K562 (cell line): ENCODE data around the gene NEDD4L. TPM values are rescaled to one million over a fixed set of nuclear protein-coding genes. Genes with fewer than 3 reads are reported as not detected.

Source experiments
- ATAC-seq: fragments of 200-7000 bp; cut with Tn5 transposase; 3 replicates; pipeline ENCODE4 v1.9.1; 2020; ENCODE audit warnings: moderate library complexity
- BruUV-seq: library from RNA; stranded (reverse); fragments of 400-500 nt; replicated peaks from 2 replicates; lab custom pipeline; 2021; lab: Mats Ljungman, UMichigan
- CTCF ChIA-PET: fragments of 300-600 bp; formaldehyde crosslinking; extraction: SDS; loops from one replicate; lab custom pipeline; 2021; ENCODE audit warnings: low intra/inter-chr PET ratio; lab: Yijun Ruan, JAX
- POLR2A ChIA-PET: fragments of 300-600, 350-650 bp; sonication (Branson Sonifier 250); formaldehyde crosslinking; extraction: SDS; loops from one replicate; lab custom pipeline; 2021; ENCODE audit warnings: antibody characterized with exemption, inconsistent platforms; lab: Yijun Ruan, JAX
- DNase-seq, 4 experiments: peaks; one replicate each; pipeline versions ENCODE4 v3.0.0 to v3.0.0-alpha.2; 2011 to 2018; ENCODE audit warnings: low spot score in 3 of 4, mixed read lengths in 3 of 4; ENCODE audit errors: extremely low read depth in 1 of 4
- FAIRE-seq: peaks from 2 replicates; lab custom pipeline; 2011; peaks lifted over from hg19 to GRCh38; lab: Jason Lieb, UNC
- H2AFZ ChIP-seq: 2 replicates; pipeline ENCODE4 v1.6.0; 2011; ENCODE audit warnings: low read depth, low read length, control low read depth, inconsistent platforms
- H3K27ac ChIP-seq: fragments of 200-600 bp; 3 replicates; pipeline ENCODE4 v1.8.0; 2011; ENCODE audit warnings: low read depth, mild to moderate bottlenecking, control low read depth, inconsistent platforms, low read length, moderate library complexity, mixed read lengths; ENCODE audit errors: extremely low read depth
- H3K27me3 ChIP-seq, 2 experiments: fragments of 300-600 bp in 1 of 2; 2 replicates in 1 of 2; 3 replicates in 1 of 2; pipeline versions ENCODE4 v1.6.0 to v1.8.0; 2011; ENCODE audit warnings: inconsistent platforms in 2 of 2, low read length in 2 of 2, mild to moderate bottlenecking in 1 of 2, mixed read lengths in 1 of 2, moderate library complexity in 1 of 2; ENCODE audit not compliant: control insufficient read depth in 2 of 2, insufficient read depth in 2 of 2
- H3K36me3 ChIP-seq: fragments of 300-600 bp; 3 replicates; pipeline ENCODE4 v1.8.0; 2011; ENCODE audit warnings: mild to moderate bottlenecking, low read length, inconsistent platforms; ENCODE audit not compliant: control insufficient read depth, insufficient read depth
- H3K4me1 ChIP-seq, 2 experiments: fragments of 200-600 bp in 1 of 2; replicated peaks in 1 of 2; 2 replicates in 1 of 2; 3 replicates in 1 of 2; pipeline versions ENCODE4 v1.5.1 to v1.8.0; 2011; ENCODE audit warnings: inconsistent platforms in 2 of 2, low read length in 2 of 2, mild to moderate bottlenecking in 1 of 2, mixed read lengths in 1 of 2, moderate library complexity in 1 of 2; ENCODE audit not compliant: control insufficient read depth in 2 of 2, insufficient read depth in 2 of 2
- H3K4me2 ChIP-seq: 2 replicates; pipeline ENCODE4 v1.6.1; 2011; ENCODE audit warnings: low read length, control low read depth, inconsistent platforms, mixed read lengths; ENCODE audit not compliant: insufficient read depth
- H3K4me3 ChIP-seq: fragments of 200-600 bp; sonication (generic), shearing (Covaris generic); 2 replicates; pipeline ENCODE4 v1.5.1; 2016; ENCODE audit warnings: control low read depth, inconsistent platforms
- H3K79me2 ChIP-seq: fragments of 200-600 bp; 3 replicates; pipeline ENCODE4 v1.8.0; 2011; ENCODE audit warnings: low read length, inconsistent platforms; ENCODE audit not compliant: control insufficient read depth, insufficient read depth
- H3K9ac ChIP-seq, 2 experiments: 2 replicates each; pipeline versions ENCODE4 v1.6.0 to v1.6.1; 2011; ENCODE audit warnings: low read depth in 2 of 2, low read length in 2 of 2, control low read depth in 1 of 2, inconsistent platforms in 1 of 2, mild to moderate bottlenecking in 1 of 2, mixed read lengths in 1 of 2; ENCODE audit not compliant: insufficient read depth in 1 of 2
- H3K9me1 ChIP-seq: one replicate; pipeline ENCODE4 v1.6.0; 2011; ENCODE audit warnings: inconsistent platforms, mild to moderate bottlenecking, low read length, moderate library complexity; ENCODE audit not compliant: control insufficient read depth, insufficient read depth
- H3K9me3 ChIP-seq: replicated peaks from 2 replicates; pipeline ENCODE4 v1.5.1; 2011; ENCODE audit warnings: low read depth, low read length, inconsistent platforms; ENCODE audit not compliant: control insufficient read depth, insufficient read depth
- H4K20me1 ChIP-seq: replicated peaks from 2 replicates; pipeline ENCODE4 v1.6.1; 2011; ENCODE audit warnings: low read length, inconsistent platforms, mixed read lengths; ENCODE audit not compliant: control insufficient read depth, insufficient read depth
- CCNT2 ChIP-seq: IDR thresholded peaks from 2 replicates; pipeline ENCODE4 v1.6.1; 2011; ENCODE audit warnings: borderline replicate concordance, low read depth, mild to moderate bottlenecking, moderate library complexity, mixed read lengths, low read length; ENCODE audit not compliant: insufficient read length; ENCODE audit errors: extremely low read depth
- FOSL1 ChIP-seq: fragments of 200-800 bp; sonication (Bioruptor generic); conservative IDR thresholded peaks from 2 replicates; pipeline ENCODE4 v1.6.1; 2016; ENCODE audit warnings: missing genetic modification characterization, missing compliant biosample characterization
- GABPA ChIP-seq: fragments of 200-800 bp; sonication (Bioruptor generic); conservative IDR thresholded peaks from 2 replicates; pipeline ENCODE4 v1.6.1; 2016; ENCODE audit warnings: low read depth, missing genetic modification characterization, missing compliant biosample characterization
- GABPB1 ChIP-seq: sonication (generic); formaldehyde crosslinking; IDR thresholded peaks from 2 replicates; pipeline ENCODE4 v1.8.0; 2022; ENCODE audit warnings: mild to moderate bottlenecking, missing genetic modification reagents
- MAZ ChIP-seq, 2 experiments: fragments of 450-650 bp in 1 of 2; sonication (generic) in 1 of 2; formaldehyde crosslinking; IDR thresholded peaks in 1 of 2; conservative IDR thresholded peaks in 1 of 2; 2 replicates each; pipeline versions ENCODE4 v1.4.0 to v1.5.0; 2020; ENCODE audit warnings: mild to moderate bottlenecking in 1 of 2, missing genetic modification reagents in 1 of 2
- NONO ChIP-seq, 2 experiments: fragments of 200-400 bp in 1 of 2; fragments of 450-650 bp in 1 of 2; formaldehyde crosslinking in 1 of 2; IDR thresholded peaks; 2 replicates each; pipeline ENCODE4 v1.6.1; 2017; ENCODE audit warnings: low read depth in 2 of 2, mild to moderate bottlenecking in 2 of 2, moderate library complexity in 2 of 2, low read length in 1 of 2
- SIN3A ChIP-seq, 2 experiments: fragments of 150-350 bp in 1 of 2; IDR thresholded peaks; 2 replicates each; pipeline ENCODE4 v1.6.1; 2011 to 2016; ENCODE audit warnings: borderline replicate concordance in 2 of 2, low read depth in 2 of 2, low read length in 2 of 2, mild to moderate bottlenecking in 2 of 2, moderate library complexity in 2 of 2; ENCODE audit not compliant: control insufficient read depth in 1 of 2
- SNRNP70 ChIP-seq: fragments of 200-400 bp; formaldehyde crosslinking; optimal IDR thresholded peaks from 2 replicates; pipeline ENCODE3; 2017; ENCODE audit warnings: low read depth, low read length
- ZBTB8A ChIP-seq: fragments of 450-650 bp; IDR thresholded peaks from 2 replicates; pipeline ENCODE4 v1.6.1; 2018; ENCODE audit warnings: mild to moderate bottlenecking, moderate library complexity; ENCODE audit not compliant: partially characterized antibody
- ZNF12 ChIP-seq: sonication (generic); formaldehyde crosslinking; IDR thresholded peaks from 2 replicates; pipeline ENCODE4 v1.4.0; 2020; ENCODE audit warnings: mild to moderate bottlenecking, missing genetic modification reagents
- ZNF778 ChIP-seq: fragments of 450-650 bp; formaldehyde crosslinking; IDR thresholded peaks from 2 replicates; pipeline ENCODE4 v1.4.0; 2020; ENCODE audit warnings: mild to moderate bottlenecking, moderate library complexity
- ZZZ3 ChIP-seq: fragments of 450-650 bp; IDR thresholded peaks from 2 replicates; pipeline ENCODE4 v1.6.1; 2016; ENCODE audit warnings: antibody characterized with exemption, mild to moderate bottlenecking, moderate library complexity
- WGBS: fragments of 100-300 bp; shearing (Covaris generic); methylation state at CpG from one replicate; pipeline ENCODE4 v1.1.6; 2016; ENCODE audit warnings: low coverage, mixed read lengths; ENCODE audit not compliant: insufficient coverage; ENCODE audit errors: missing lambda C conversion rate; 5-methylcytosine and 5-hydroxymethylcytosine counted together
- in situ Hi-C: fragments of 300-500 bp; cut with MboI; formaldehyde crosslinking; loops from 4 replicates; pipeline ENCODE4 v1.15.0; 2018; ENCODE audit warnings: inconsistent platforms, mixed read lengths
- intact Hi-C: fragments of 100-400 bp; cut with micrococcal nuclease; formaldehyde crosslinking; loops from 2 replicates; pipeline ENCODE4 v1.14.2; 2022
- polyA plus RNA-seq, 8 experiments: library from polyadenylated mRNA; depleted of rRNA in 4 of 8; stranded (reverse) in 5 of 8; unstranded in 3 of 8; fragments of >200 nt; fragmentation: Nextera tagmentation in 2 of 8; fragmentation: Illumina TruSeq in 1 of 8; extraction: Ambion mirVana in 2 of 8; extraction: Trizol in 1 of 8; gene quantifications; 2 replicates each; pipeline versions ENCODE4 v1.2.1 to v1.2.3, GENCODE V29; 2011 to 2014; ENCODE audit warnings: inconsistent platforms in 1 of 8, missing spikeins in 1 of 8
- total RNA-seq, 7 experiments: library from RNA; depleted of rRNA in 6 of 7; stranded (reverse); fragments of >200 nt in 6 of 7; fragmentation: Illumina TruSeq in 2 of 7; extraction: Trizol in 2 of 7; gene quantifications; 2 replicates each; pipeline versions ENCODE4 v1.2.1 to v1.2.3, GENCODE V29; 2011 to 2021; ENCODE audit warnings: low replicate concordance in 1 of 7
- TF ChIP-seq, protein P1 (sequence below), 2 experiments: fragments of 450-650 bp in 1 of 2; IDR thresholded peaks; 2 replicates each; pipeline ENCODE4 v1.6.1; 2011 to 2017; ENCODE audit warnings: low read depth in 2 of 2, antibody characterized with exemption in 1 of 2, borderline replicate concordance in 1 of 2, low read length in 1 of 2, mild to moderate bottlenecking in 1 of 2, mixed read lengths in 1 of 2; ENCODE audit not compliant: control insufficient read depth in 1 of 2
- TF ChIP-seq, protein P2 (sequence below), 3 experiments: fragments of 200-800 bp in 1 of 3; sonication (Bioruptor generic) in 1 of 3; sonication (generic) in 1 of 3; formaldehyde crosslinking in 1 of 3; IDR thresholded peaks; 2 replicates each; pipeline versions ENCODE4 v1.6.1 to v1.8.0; 2016 to 2022; ENCODE audit warnings: mild to moderate bottlenecking in 2 of 3, missing compliant biosample characterization in 2 of 3, missing genetic modification characterization in 2 of 3, missing genetic modification reagents in 1 of 3
- TF ChIP-seq, protein P3 (sequence below), 3 experiments: IDR thresholded peaks in 2 of 3; conservative IDR thresholded peaks in 1 of 3; 2 replicates each; pipeline ENCODE4 v1.5.1; 2011 to 2012; ENCODE audit warnings: low read length in 3 of 3, mild to moderate bottlenecking in 3 of 3, control low read depth in 2 of 3, improper control_type of control experiment in 1 of 3, inconsistent platforms in 1 of 3, low read depth in 1 of 3, mixed read lengths in 1 of 3, moderate library complexity in 1 of 3; ENCODE audit not compliant: insufficient read depth in 2 of 3

Gene NEDD4L
- total and polyA plus RNA-seq, 9 of the 15 experiments (the other 6 are each of a cell fraction or from before 2014, with no cell fraction given): 8.1 to 33.4 (median 19.9) TPM

DNA sequence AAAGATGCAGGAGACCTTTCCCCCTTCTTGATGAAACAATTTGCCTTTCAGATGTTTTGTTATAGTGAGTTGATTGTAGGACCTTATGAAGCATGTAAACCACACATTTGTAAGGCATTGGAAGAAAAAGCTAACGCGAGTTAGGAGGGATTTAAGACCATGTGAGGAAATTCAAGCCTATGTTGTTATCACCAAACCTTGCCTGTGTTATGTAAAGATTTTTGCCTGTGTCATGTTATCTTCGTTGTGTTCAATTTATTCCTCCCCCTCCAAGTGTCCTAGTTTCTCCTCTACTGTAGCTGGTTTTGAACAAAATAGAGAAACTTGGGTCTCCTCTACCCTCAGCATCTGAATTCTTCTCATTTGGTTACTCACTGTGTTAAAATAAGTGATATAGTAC lies 173.0 kb downstream of the NEDD4L start:
- Histone ChIP-seq H4K20me1 (no peaks in the 10 kb centered on the region; the same call in 1 of the 2 replicates), H3K27me3 (no peaks in the 10 kb centered on the region), H3K36me3 (no peaks in the 10 kb centered on the region), H2AFZ (no peak overlapping the region), H3K9me1 (no peaks in the 10 kb centered on the region), H3K79me2 (peaks cover 5% of the 10 kb centered on the region; the same call in 1 of the 3 replicates), H3K4me3 (no peak overlapping the region), H3K27ac (no peak overlapping the region), H3K4me1 (peaks cover 0 to 15% of the 10 kb centered on the region in 2 experiments; a peak in 2 of 5 replicates), H3K4me2 (no peak overlapping the region; the same call in 1 of the 2 replicates), H3K9ac (no peak overlapping the region), H3K9me3 (no peaks in the 10 kb centered on the region)
- CTCF ChIA-PET: no interaction called here
- FAIRE-seq: no peak
- POLR2A ChIA-PET: no interaction called here
- no peak for DNase-seq
- no TSS peak for BruUV-seq
- in situ Hi-C loops (no loop called here), intact Hi-C loops (no loop called here)
- 12% methylated on average over 3 of the region's 3 CpGs for WGBS
- no peak for ATAC-seq
- TF ChIP-seq FOSL1 (tag) (no peak), MAZ (CRISPR knock-in tag; conservative IDR thresholded peaks at IDR 0.05 in 1 of 2, IDR thresholded peaks at IDR 0.05 in 1 of 2) (no peak), SNRNP70 (no peak), ZNF12 (no peak), ZBTB8A (no peak), GABPB1 (no peak), GABPA (no peak), ZNF778 (CRISPR knock-in tag) (no peak), CCNT2 (no peak), NONO (IDR thresholded peaks at IDR 0.05; ENCODE audit: low read depth in 2 of 2, low read length in 1 of 2) (no peak), ZZZ3 (no peak), SIN3A (IDR thresholded peaks at IDR 0.05; ENCODE audit: borderline replicate concordance in 2 of 2, control insufficient read depth in 1 of 2, low read depth in 2 of 2, low read length in 2 of 2) (no peak)
- TF ChIP-seq, protein P1, sequence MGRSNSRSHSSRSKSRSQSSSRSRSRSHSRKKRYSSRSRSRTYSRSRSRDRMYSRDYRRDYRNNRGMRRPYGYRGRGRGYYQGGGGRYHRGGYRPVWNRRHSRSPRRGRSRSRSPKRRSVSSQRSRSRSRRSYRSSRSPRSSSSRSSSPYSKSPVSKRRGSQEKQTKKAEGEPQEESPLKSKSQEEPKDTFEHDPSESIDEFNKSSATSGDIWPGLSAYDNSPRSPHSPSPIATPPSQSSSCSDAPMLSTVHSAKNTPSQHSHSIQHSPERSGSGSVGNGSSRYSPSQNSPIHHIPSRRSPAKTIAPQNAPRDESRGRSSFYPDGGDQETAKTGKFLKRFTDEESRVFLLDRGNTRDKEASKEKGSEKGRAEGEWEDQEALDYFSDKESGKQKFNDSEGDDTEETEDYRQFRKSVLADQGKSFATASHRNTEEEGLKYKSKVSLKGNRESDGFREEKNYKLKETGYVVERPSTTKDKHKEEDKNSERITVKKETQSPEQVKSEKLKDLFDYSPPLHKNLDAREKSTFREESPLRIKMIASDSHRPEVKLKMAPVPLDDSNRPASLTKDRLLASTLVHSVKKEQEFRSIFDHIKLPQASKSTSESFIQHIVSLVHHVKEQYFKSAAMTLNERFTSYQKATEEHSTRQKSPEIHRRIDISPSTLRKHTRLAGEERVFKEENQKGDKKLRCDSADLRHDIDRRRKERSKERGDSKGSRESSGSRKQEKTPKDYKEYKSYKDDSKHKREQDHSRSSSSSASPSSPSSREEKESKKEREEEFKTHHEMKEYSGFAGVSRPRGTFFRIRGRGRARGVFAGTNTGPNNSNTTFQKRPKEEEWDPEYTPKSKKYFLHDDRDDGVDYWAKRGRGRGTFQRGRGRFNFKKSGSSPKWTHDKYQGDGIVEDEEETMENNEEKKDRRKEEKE (IDR thresholded peaks at IDR 0.05; ENCODE audit: borderline replicate concordance in 1 of 2, control insufficient read depth in 1 of 2, low read depth in 2 of 2, low read length in 1 of 2): no peak
- TF ChIP-seq, protein P2, sequence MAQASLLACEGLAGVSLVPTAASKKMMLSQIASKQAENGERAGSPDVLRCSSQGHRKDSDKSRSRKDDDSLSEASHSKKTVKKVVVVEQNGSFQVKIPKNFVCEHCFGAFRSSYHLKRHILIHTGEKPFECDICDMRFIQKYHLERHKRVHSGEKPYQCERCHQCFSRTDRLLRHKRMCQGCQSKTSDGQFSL (CRISPR knock-in tag; IDR thresholded peaks at IDR 0.05): no peak
- TF ChIP-seq, protein P2 (tag; IDR thresholded peaks at IDR 0.05): no peak
- TF ChIP-seq, protein P3, sequence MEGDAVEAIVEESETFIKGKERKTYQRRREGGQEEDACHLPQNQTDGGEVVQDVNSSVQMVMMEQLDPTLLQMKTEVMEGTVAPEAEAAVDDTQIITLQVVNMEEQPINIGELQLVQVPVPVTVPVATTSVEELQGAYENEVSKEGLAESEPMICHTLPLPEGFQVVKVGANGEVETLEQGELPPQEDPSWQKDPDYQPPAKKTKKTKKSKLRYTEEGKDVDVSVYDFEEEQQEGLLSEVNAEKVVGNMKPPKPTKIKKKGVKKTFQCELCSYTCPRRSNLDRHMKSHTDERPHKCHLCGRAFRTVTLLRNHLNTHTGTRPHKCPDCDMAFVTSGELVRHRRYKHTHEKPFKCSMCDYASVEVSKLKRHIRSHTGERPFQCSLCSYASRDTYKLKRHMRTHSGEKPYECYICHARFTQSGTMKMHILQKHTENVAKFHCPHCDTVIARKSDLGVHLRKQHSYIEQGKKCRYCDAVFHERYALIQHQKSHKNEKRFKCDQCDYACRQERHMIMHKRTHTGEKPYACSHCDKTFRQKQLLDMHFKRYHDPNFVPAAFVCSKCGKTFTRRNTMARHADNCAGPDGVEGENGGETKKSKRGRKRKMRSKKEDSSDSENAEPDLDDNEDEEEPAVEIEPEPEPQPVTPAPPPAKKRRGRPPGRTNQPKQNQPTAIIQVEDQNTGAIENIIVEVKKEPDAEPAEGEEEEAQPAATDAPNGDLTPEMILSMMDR (IDR thresholded peaks at IDR 0.05 in 2 of 3, conservative IDR thresholded peaks at IDR 0.05 in 1 of 3; ENCODE audit: insufficient read depth in 2 of 3, low read depth in 1 of 3, low read length in 3 of 3): no peak
